DND-41 (cell line): ENCODE results near the gene FAM131C.

Experiments
- EZH2 ChIP-seq: IDR thresholded peaks from 3 replicates; pipeline ENCODE4 v1.6.1; 2012; ENCODE audit warnings: borderline replicate concordance, low read depth, mild to moderate bottlenecking, moderate library complexity, low read length, inconsistent platforms; ENCODE audit not compliant: severe bottlenecking
- TF ChIP-seq, protein P1 (sequence below): IDR thresholded peaks from 2 replicates; pipeline ENCODE4 v1.5.1; 2012; ENCODE audit warnings: borderline replicate concordance, low read length, moderate library complexity, mild to moderate bottlenecking; ENCODE audit not compliant: poor library complexity, severe bottlenecking; ENCODE audit errors: extremely low read depth

DNA sequence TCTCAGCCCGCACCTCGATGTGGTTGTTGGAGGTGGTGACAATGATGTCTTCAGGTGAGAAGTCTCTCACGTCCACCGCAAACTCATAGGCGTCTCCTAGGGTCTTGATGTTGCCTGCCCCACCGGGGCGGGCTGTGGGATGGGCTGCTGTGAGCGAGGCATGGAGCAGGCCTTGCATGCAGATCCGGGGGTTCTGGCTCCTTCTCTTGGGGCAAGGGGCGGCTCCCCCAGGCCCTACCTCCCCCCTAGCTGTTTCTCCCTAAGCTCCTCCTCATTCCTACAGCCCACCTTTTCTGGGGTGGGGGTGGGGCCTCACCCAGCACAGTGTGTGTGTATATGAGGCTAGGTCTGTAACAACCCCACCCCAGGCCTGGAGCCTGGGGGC is 56.4 kb downstream of the FAM131C start:
- no peak for TF ChIP-seq EZH2
- TF ChIP-seq, protein P1, sequence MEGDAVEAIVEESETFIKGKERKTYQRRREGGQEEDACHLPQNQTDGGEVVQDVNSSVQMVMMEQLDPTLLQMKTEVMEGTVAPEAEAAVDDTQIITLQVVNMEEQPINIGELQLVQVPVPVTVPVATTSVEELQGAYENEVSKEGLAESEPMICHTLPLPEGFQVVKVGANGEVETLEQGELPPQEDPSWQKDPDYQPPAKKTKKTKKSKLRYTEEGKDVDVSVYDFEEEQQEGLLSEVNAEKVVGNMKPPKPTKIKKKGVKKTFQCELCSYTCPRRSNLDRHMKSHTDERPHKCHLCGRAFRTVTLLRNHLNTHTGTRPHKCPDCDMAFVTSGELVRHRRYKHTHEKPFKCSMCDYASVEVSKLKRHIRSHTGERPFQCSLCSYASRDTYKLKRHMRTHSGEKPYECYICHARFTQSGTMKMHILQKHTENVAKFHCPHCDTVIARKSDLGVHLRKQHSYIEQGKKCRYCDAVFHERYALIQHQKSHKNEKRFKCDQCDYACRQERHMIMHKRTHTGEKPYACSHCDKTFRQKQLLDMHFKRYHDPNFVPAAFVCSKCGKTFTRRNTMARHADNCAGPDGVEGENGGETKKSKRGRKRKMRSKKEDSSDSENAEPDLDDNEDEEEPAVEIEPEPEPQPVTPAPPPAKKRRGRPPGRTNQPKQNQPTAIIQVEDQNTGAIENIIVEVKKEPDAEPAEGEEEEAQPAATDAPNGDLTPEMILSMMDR: no peak
